ENCODE measurements around the gene SLC17A9. TPM values are rescaled to one million over a fixed set of nuclear protein-coding genes. Genes with fewer than 3 reads are reported as not detected.
A peak's percentile ranks its signal among the peaks of the same experiment; 100 is the strongest.
"Not testable (repeated sequence)": the region's sequence is repeated elsewhere in the genome, so short reads cannot be mapped to it uniquely, and the experiment has no call there.

Gene SLC17A9
- total RNA-seq, 4 donors from 2014 or later: 3.8 to 19.0 (median 5.2) TPM

DNA sequence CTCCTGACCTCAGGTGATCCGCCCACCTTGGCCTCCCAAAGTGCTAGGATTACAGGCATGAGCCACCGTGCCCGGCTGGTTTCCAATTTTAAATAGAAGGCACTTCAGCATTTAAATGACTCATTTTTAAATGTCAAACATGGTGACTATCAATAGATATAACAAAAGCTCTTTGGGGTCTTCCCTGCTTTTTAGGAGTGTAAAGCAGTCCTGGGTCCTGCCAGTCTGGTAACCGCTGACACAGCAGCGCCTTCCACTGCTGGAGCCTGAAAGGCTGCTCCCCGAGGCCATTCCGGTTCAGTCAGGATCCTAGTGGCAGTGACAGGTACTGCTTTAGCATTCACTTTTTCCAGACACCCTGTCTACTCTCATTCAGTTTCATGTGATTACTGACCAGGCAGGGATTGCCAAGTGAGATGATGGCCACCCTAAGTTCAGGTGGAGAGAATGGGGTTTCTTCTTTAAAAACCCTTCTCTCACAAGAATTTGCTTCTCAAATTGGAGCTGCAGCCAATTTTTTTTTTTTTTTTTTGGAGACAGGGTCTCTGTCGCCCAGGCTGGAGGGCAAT is 31.3 kb upstream of the SLC17A9 start:
- no peaks in the 10 kb centered on the region for H3K9me3 ChIP-seq
- TF ChIP-seq, protein P1, sequence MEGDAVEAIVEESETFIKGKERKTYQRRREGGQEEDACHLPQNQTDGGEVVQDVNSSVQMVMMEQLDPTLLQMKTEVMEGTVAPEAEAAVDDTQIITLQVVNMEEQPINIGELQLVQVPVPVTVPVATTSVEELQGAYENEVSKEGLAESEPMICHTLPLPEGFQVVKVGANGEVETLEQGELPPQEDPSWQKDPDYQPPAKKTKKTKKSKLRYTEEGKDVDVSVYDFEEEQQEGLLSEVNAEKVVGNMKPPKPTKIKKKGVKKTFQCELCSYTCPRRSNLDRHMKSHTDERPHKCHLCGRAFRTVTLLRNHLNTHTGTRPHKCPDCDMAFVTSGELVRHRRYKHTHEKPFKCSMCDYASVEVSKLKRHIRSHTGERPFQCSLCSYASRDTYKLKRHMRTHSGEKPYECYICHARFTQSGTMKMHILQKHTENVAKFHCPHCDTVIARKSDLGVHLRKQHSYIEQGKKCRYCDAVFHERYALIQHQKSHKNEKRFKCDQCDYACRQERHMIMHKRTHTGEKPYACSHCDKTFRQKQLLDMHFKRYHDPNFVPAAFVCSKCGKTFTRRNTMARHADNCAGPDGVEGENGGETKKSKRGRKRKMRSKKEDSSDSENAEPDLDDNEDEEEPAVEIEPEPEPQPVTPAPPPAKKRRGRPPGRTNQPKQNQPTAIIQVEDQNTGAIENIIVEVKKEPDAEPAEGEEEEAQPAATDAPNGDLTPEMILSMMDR (IDR thresholded peaks at IDR 0.05): peak; percentile 47 to 76 (median 62)
- no peak for TF ChIP-seq POLR2A (IDR thresholded peaks at IDR 0.05)
- no peak overlapping the region for H3K27ac ChIP-seq
- no peaks in the 10 kb centered on the region for H3K27me3 ChIP-seq
- no peak overlapping the region for H3K4me3 ChIP-seq
- DNase-seq: peak in 2 of 3 donors; percentile 55 to 79
- H3K36me3 ChIP-seq: no peaks in the 10 kb centered on the region
- H3K4me1 ChIP-seq: peaks cover 0 to 90% (median 40%) of the 10 kb centered on the region in 4 donors

DNA sequence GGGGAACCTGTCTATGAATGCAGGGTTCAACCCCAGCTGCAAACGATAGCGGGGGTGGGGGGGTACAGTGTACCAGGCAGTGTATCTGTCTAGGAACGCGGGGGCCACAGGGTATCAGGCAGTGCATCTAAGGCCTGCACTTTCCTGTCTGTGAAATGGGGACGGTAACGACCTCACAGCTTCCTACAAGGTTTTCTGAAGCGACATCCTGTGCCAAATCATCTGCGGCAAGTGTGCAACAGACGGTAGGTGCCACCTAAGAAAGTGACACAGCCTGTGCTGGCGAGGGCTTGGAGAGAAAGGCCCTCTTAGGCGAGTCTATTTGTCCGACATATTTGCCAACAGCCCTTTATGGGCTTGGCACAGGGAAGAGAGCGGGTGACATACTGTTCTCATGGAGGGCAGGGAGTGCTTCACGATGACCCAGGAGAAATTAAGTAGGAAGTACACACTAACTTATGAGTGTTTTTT is 30.0 kb upstream of the SLC17A9 start:
- TF ChIP-seq, protein P1 (IDR thresholded peaks at IDR 0.05): no peak
- no peak for TF ChIP-seq POLR2A (IDR thresholded peaks at IDR 0.05)
- Histone ChIP-seq H3K4me3 (peak overlapping the region in 3 of 4 donors; percentile 7 to 97 (median 29)), H3K36me3 (no peaks in the 10 kb centered on the region), H3K27ac (peak overlapping the region; percentile 49 to 99 (median 74)), H3K4me1 (peaks cover 3 to 87% (median 41%) of the 10 kb centered on the region in 4 donors), H3K27me3 (no peaks in the 10 kb centered on the region), H3K9me3 (no peaks in the 10 kb centered on the region)
- DNase-seq: peak in 2 of 3 donors; percentile 49 to 54

DNA sequence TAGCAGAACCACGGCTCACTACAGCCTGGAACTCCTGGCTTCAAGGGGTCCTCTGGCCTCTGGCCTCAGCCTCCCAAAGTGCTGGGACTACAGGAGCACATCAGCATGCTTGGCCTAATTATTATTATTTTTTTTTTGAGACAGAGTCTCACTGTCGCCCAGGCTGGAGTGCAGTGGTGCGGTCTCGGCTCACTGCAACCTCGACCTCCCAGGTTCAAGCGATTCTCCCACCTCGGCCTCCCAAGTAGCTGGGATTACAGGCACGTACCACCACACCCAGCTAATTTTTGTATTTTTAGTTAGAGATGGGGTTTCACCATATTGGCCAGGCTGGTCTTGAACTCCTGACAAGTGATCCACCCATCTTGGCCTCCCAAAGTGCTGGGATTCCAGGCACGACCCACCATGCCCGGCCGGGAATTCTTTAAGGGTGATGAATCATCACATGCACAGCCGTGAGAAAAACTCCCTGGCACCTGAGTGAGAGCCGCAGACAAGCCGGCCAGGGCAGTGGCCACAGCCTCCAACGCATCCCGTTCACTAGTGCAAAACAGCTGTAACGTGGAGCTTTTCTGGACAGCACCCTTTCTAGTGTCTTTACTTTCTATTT is 29.3 kb upstream of the SLC17A9 start:
- not testable (repeated sequence) for H3K36me3 ChIP-seq, H3K27me3 ChIP-seq, H3K9me3 ChIP-seq
- Histone ChIP-seq H3K4me1 (peaks cover 7 to 87% (median 42%) of the 10 kb centered on the region in 4 donors), H3K27ac (peak overlapping the region; percentile 49 to 99 (median 74)), H3K4me3 (peak overlapping the region in 3 of 4 donors; percentile 7 to 97 (median 29))
- peak; percentile 35 to 38 for TF ChIP-seq POLR2A (IDR thresholded peaks at IDR 0.05)
- DNase-seq: peak in 1 of 3 donors; percentile 58

DNA sequence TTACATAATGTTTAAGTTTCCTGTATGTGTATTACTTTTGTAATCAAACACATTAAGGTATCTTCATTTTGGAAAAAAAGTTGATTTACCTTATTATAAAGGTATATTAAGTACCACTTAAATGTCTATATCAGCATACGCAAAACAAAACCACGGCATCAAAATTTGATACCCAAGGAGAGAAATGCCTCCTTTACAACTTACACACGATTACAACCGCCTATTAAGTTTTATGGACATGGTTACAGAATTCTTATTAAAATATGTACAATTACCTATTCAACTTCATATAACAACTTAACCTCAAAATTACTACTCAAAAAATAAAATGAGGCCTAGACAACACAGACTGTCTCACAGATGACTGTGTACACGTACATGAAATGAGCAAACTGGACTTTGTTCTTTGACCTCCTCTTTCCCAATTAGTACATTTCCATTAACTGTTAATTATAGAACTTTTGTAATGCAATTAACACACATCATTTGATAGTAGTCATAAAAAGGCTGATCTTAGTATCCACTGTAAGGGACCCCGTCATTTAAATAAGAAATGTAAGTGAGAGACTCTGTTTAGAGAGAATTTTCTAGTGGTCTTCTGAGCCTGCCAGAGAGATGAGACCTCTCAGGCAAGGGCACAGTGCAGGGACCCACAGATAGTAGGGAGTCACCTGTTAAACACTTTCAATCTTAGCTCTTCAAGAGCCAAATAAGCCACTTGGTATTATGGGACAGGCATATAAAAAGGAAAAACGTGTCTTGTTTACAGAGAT is 28.7 kb upstream of the SLC17A9 start:
- H3K9me3 ChIP-seq: no peaks in the 10 kb centered on the region
- H3K4me3 ChIP-seq: peak overlapping the region in 3 of 4 donors; percentile 97 to 99 (median 98)
- peaks cover 7 to 85% (median 41%) of the 10 kb centered on the region in 4 donors for H3K4me1 ChIP-seq
- H3K36me3 ChIP-seq: no peaks in the 10 kb centered on the region
- TF ChIP-seq, protein P1 (IDR thresholded peaks at IDR 0.05): no peak
- no peak for TF ChIP-seq POLR2A (IDR thresholded peaks at IDR 0.05)
- DNase-seq: peak in 1 of 3 donors; percentile 26
- peak overlapping the region; percentile 49 to 99 (median 74) for H3K27ac ChIP-seq
- H3K27me3 ChIP-seq: no peaks in the 10 kb centered on the region

DNA sequence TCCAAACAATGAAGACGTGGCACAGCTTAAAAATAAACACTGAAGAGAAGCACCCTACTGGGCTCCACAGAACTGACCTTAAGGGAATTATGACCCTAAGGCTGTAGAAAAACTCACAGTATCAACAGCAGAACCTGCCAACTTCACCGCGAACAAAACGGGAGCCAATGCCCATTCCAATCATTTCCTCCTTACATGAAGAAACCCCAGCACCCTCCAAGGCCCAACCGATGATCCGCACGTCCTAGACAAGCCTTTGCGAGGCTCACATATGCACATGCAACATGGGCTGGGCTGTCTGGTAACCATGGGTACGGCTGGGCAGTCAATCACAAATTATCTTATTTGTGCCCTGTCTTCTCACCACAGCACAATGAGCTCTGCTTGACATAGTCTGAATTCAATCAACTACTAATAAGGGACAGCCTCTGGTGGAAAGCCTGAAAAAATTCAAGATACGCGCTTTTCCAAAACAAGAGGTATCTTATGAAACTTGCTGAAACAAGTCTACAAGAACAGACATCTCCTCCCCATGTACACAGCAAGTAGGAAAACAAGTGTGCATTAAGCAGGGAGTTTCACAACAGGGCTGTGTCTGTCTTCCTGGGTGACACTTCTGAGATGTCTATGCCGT is 27.9 kb upstream of the SLC17A9 start:
- Histone ChIP-seq H3K4me1 (peaks cover 7 to 81% (median 39%) of the 10 kb centered on the region in 4 donors), H3K4me3 (peak overlapping the region; percentile 97 to 99 (median 98)), H3K9me3 (no peaks in the 10 kb centered on the region), H3K27me3 (no peaks in the 10 kb centered on the region), H3K27ac (peak overlapping the region; percentile 96 to 99 (median 98)), H3K36me3 (no peaks in the 10 kb centered on the region)
- TF ChIP-seq, protein P1 (IDR thresholded peaks at IDR 0.05): no peak
- no peak for TF ChIP-seq POLR2A (IDR thresholded peaks at IDR 0.05)
- peak in 1 of 3 donors; percentile 62 for DNase-seq

Measured in Peyer's patch (tissue), 4 donors.